H1 (cell line): ENCODE measurements around the gene LOXHD1. TPM values are rescaled to one million over a fixed set of nuclear protein-coding genes. Genes with fewer than 3 reads are reported as not detected.

Source experiments
- CTCF ChIA-PET: fragments of 300-600 bp; sonication (Branson Sonifier 250); formaldehyde crosslinking; loops from one replicate; lab custom pipeline; 2021; ENCODE audit not compliant: partially characterized antibody; lab: Charles Lee
- POLR2A ChIA-PET: fragments of 300-600 bp; sonication (Branson Sonifier 250); formaldehyde crosslinking; loops from one replicate; lab custom pipeline; 2021; ENCODE audit warnings: inconsistent platforms; ENCODE audit not compliant: partially characterized antibody; lab: Charles Lee
- DNase-seq, 2 experiments: peaks; one replicate each; pipeline versions ENCODE4 v3.0.0 to v3.0.0-alpha.2; 2010 to 2022; ENCODE audit warnings: low spot score in 2 of 2, low read depth in 1 of 2, mixed read lengths in 1 of 2
- FAIRE-seq: peaks from 2 replicates; lab custom pipeline; 2011; peaks lifted over from hg19 to GRCh38; lab: Jason Lieb, UNC
- H2AFZ ChIP-seq: 2 replicates; pipeline ENCODE4 v1.8.1; 2012; ENCODE audit warnings: low read length, inconsistent platforms
- H2AK5ac ChIP-seq: 2 replicates; pipeline ENCODE4 v1.6.1; 2013; ENCODE audit warnings: low read depth, low read length
- H2BK120ac ChIP-seq: replicated peaks from 2 replicates; pipeline ENCODE3; 2013; ENCODE audit warnings: low read depth, low read length, inconsistent platforms
- H2BK12ac ChIP-seq: 2 replicates; pipeline ENCODE4 v1.6.1; 2013; ENCODE audit warnings: low read depth, low read length
- H2BK15ac ChIP-seq: 2 replicates; pipeline ENCODE4 v1.6.1; 2013; ENCODE audit warnings: low read length
- H2BK20ac ChIP-seq: 2 replicates; pipeline ENCODE4 v1.6.1; 2013; ENCODE audit warnings: low read length
- H2BK5ac ChIP-seq: 2 replicates; pipeline ENCODE4 v1.6.1; 2013; ENCODE audit warnings: low read depth, low read length
- H3K14ac ChIP-seq: 2 replicates; pipeline ENCODE4 v1.6.1; 2013; ENCODE audit warnings: inconsistent platforms; ENCODE audit not compliant: insufficient read length
- H3K18ac ChIP-seq: 2 replicates; pipeline ENCODE4 v1.6.1; 2013; ENCODE audit warnings: low read length; ENCODE audit errors: extremely low read depth
- H3K23ac ChIP-seq: 2 replicates; pipeline ENCODE4 v1.6.1; 2013; ENCODE audit warnings: inconsistent platforms; ENCODE audit not compliant: insufficient read length
- H3K23me2 ChIP-seq: 2 replicates; pipeline ENCODE4 v1.6.1; 2013; ENCODE audit warnings: low read depth, low read length
- H3K27ac ChIP-seq: 2 replicates; pipeline ENCODE4 v1.6.1; 2011; ENCODE audit warnings: low read depth, low read length, inconsistent platforms
- H3K27me3 ChIP-seq, 4 experiments: replicated peaks in 1 of 4; 1 replicate in 1 of 4; 2 replicates in 3 of 4; pipeline versions ENCODE4 v1.6.1 to v1.8.1; 2011 to 2013; ENCODE audit warnings: low read length in 3 of 4, mild to moderate bottlenecking in 3 of 4, inconsistent platforms in 2 of 4, mixed read lengths in 2 of 4, moderate library complexity in 1 of 4; ENCODE audit not compliant: control insufficient read depth in 3 of 4, insufficient read depth in 3 of 4; ENCODE audit errors: extremely low read depth in 1 of 4
- H3K36me3 ChIP-seq, 4 experiments: 2 replicates each; pipeline versions ENCODE4 v1.6.1 to v1.8.1; 2011 to 2013; ENCODE audit warnings: mild to moderate bottlenecking in 4 of 4, low read length in 3 of 4, moderate library complexity in 2 of 4, control low read depth in 1 of 4, inconsistent platforms in 1 of 4; ENCODE audit not compliant: insufficient read depth in 4 of 4, control insufficient read depth in 2 of 4
- H3K4ac ChIP-seq: replicated peaks from 2 replicates; pipeline ENCODE3; 2013; ENCODE audit warnings: low read length, low read depth, mixed read lengths, inconsistent platforms; ENCODE audit not compliant: insufficient read length
- H3K4me1 ChIP-seq, 4 experiments: replicated peaks in 1 of 4; 1 replicate in 1 of 4; 2 replicates in 3 of 4; pipeline versions ENCODE4 v1.6.1 to v1.8.1; 2011 to 2013; ENCODE audit warnings: low read length in 3 of 4, inconsistent platforms in 2 of 4, mixed read lengths in 1 of 4; ENCODE audit not compliant: insufficient read depth in 4 of 4, control insufficient read depth in 3 of 4
- H3K4me2 ChIP-seq, 2 experiments: 2 replicates each; pipeline versions ENCODE4 v1.6.1 to v1.8.1; 2011 to 2013; ENCODE audit warnings: low read depth in 2 of 2, low read length in 2 of 2, control low read depth in 1 of 2, inconsistent platforms in 1 of 2, mild to moderate bottlenecking in 1 of 2; ENCODE audit not compliant: insufficient read depth in 1 of 2
- H3K4me3 ChIP-seq, 4 experiments: fragments of 200-600, 300-600 bp in 1 of 4; sonication (generic), shearing (Covaris generic), sonication (Bioruptor Twin) in 1 of 4; 2 replicates each; pipeline versions ENCODE4 v1.5.1 to v1.8.1; 2011 to 2016; ENCODE audit warnings: low read length in 4 of 4, low read depth in 3 of 4, control low read depth in 2 of 4, inconsistent platforms in 2 of 4, mild to moderate bottlenecking in 2 of 4, mixed read lengths in 1 of 4, moderate library complexity in 1 of 4; ENCODE audit not compliant: insufficient read depth in 2 of 4; ENCODE audit errors: extremely low read depth in 1 of 4
- H3K56ac ChIP-seq: replicated peaks from 2 replicates; pipeline ENCODE3; 2013; ENCODE audit warnings: low read depth, mild to moderate bottlenecking, mixed read lengths, low read length, inconsistent platforms; ENCODE audit not compliant: insufficient read length
- H3K79me1 ChIP-seq: 2 replicates; pipeline ENCODE4 v1.6.1; 2013; ENCODE audit warnings: low read depth, low read length, control low read depth
- H3K79me2 ChIP-seq, 2 experiments: 2 replicates each; pipeline versions ENCODE4 v1.6.1 to v1.8.1; 2012 to 2013; ENCODE audit warnings: low read length in 2 of 2, mild to moderate bottlenecking in 2 of 2, inconsistent platforms in 1 of 2; ENCODE audit not compliant: insufficient read depth in 2 of 2, control insufficient read depth in 1 of 2
- H3K9ac ChIP-seq, 4 experiments: replicated peaks in 1 of 4; 1 replicate in 1 of 4; 2 replicates in 3 of 4; pipeline versions ENCODE4 v1.6.1 to v1.8.1; 2011 to 2013; ENCODE audit warnings: low read depth in 3 of 4, low read length in 3 of 4, control low read depth in 2 of 4, mild to moderate bottlenecking in 2 of 4, moderate library complexity in 2 of 4, inconsistent platforms in 1 of 4; ENCODE audit errors: extremely low read depth in 1 of 4
- H3K9me3 ChIP-seq, 2 experiments: 2 replicates each; pipeline versions ENCODE4 v1.6.1 to v1.8.1; 2012 to 2013; ENCODE audit warnings: mild to moderate bottlenecking in 2 of 2, moderate library complexity in 2 of 2, control low read depth in 1 of 2, inconsistent platforms in 1 of 2, low read depth in 1 of 2, low read length in 1 of 2, mixed read lengths in 1 of 2; ENCODE audit not compliant: insufficient read depth in 2 of 2
- H4K20me1 ChIP-seq, 2 experiments: replicated peaks in 1 of 2; 2 replicates each; pipeline versions ENCODE3 to v1.8.1; 2011 to 2013; ENCODE audit warnings: inconsistent platforms in 2 of 2, low read length in 2 of 2, mild to moderate bottlenecking in 1 of 2; ENCODE audit not compliant: insufficient read depth in 2 of 2, control insufficient read depth in 1 of 2
- H4K5ac ChIP-seq: 2 replicates; pipeline ENCODE4 v1.6.1; 2013; ENCODE audit warnings: low read length, low read depth, mixed read lengths, inconsistent platforms; ENCODE audit not compliant: insufficient read length
- H4K8ac ChIP-seq: 2 replicates; pipeline ENCODE4 v1.8.0; 2013; ENCODE audit warnings: mild to moderate bottlenecking, moderate library complexity, low read length, inconsistent platforms; ENCODE audit not compliant: insufficient read depth; ENCODE audit errors: extremely low read depth
- H4K91ac ChIP-seq: replicated peaks from 2 replicates; pipeline ENCODE3; 2013; ENCODE audit warnings: low read length, mixed read lengths, inconsistent platforms; ENCODE audit not compliant: insufficient read length
- BRCA1 ChIP-seq: IDR thresholded peaks from 2 replicates; pipeline ENCODE4 v1.6.1; 2012; ENCODE audit warnings: low read depth, low read length, improper control_type of control experiment
- CHD2 ChIP-seq: IDR thresholded peaks from 2 replicates; pipeline ENCODE4 v1.6.1; 2012; ENCODE audit warnings: low read length, improper control_type of control experiment
- GABPA ChIP-seq: IDR thresholded peaks from 2 replicates; pipeline ENCODE4 v1.6.1; 2011; ENCODE audit warnings: mild to moderate bottlenecking, low read length, moderate library complexity, borderline replicate concordance; ENCODE audit not compliant: insufficient read depth
- RBBP5 ChIP-seq: IDR thresholded peaks from 2 replicates; pipeline ENCODE4 v1.7.1; 2012; ENCODE audit warnings: low read depth, mild to moderate bottlenecking, inconsistent platforms, low read length, moderate library complexity, borderline replicate concordance
- SP4 ChIP-seq: IDR thresholded peaks from 2 replicates; pipeline ENCODE4 v1.6.1; 2012; ENCODE audit warnings: low read length, inconsistent platforms
- WGBS, 2 experiments: shearing (Covaris generic) in 1 of 2; methylation state at CpG; one replicate each; pipeline versions ENCODE4 v1.1.6 to v1.1.7; 2013 to 2015; ENCODE audit warnings: low lambda C conversion rate in 2 of 2, mixed read lengths in 2 of 2, inconsistent platforms in 1 of 2, low coverage in 1 of 2, missing lambda C conversion rate in 1 of 2; ENCODE audit not compliant: insufficient replicate concordance in 2 of 2, insufficient coverage in 1 of 2, insufficient read length in 1 of 2; ENCODE audit errors: extremely low coverage in 1 of 2, missing lambda C conversion rate in 1 of 2; 5-methylcytosine and 5-hydroxymethylcytosine counted together
- polyA plus RNA-seq, 7 experiments: library from polyadenylated mRNA; depleted of rRNA in 3 of 7; stranded (reverse) in 5 of 7; unstranded in 2 of 7; fragments of >200 nt in 5 of 7; fragments of 200-250 nt in 2 of 7; gene quantifications; 1 replicate in 5 of 7; 2 replicates in 1 of 7; 4 replicates in 1 of 7; pipeline versions ENCODE4 v1.2.1 to v1.2.3, GENCODE V29; 2011 to 2013; ENCODE audit warnings: missing spikeins in 2 of 7, mixed read lengths in 2 of 7
- total RNA-seq: library from RNA; stranded (reverse); fragmentation: NEBNext Ultra II Directional; extraction: Animal tissue kit (Norgen Biotek cat#: 25700); gene quantifications from 2 replicates; pipeline ENCODE4 v1.2.1, GENCODE V29; 2021
- TF ChIP-seq, protein P1 (sequence below), 3 experiments: IDR thresholded peaks; 1 replicate in 2 of 3; 2 replicates in 1 of 3; pipeline versions ENCODE4 v1.5.1 to v1.6.1; 2011; ENCODE audit warnings: low read length in 3 of 3, mild to moderate bottlenecking in 3 of 3, inconsistent platforms in 2 of 3, low read depth in 1 of 3, moderate library complexity in 1 of 3; ENCODE audit not compliant: insufficient read depth in 1 of 3; ENCODE audit errors: control extremely low read depth in 1 of 3

LOXHD1 gene
- total and polyA plus RNA-seq, 2 of the 8 experiments (the other 6 are each of a cell fraction or from before 2014, with no cell fraction given) = 0.02 TPM; not detected in 1

DNA sequence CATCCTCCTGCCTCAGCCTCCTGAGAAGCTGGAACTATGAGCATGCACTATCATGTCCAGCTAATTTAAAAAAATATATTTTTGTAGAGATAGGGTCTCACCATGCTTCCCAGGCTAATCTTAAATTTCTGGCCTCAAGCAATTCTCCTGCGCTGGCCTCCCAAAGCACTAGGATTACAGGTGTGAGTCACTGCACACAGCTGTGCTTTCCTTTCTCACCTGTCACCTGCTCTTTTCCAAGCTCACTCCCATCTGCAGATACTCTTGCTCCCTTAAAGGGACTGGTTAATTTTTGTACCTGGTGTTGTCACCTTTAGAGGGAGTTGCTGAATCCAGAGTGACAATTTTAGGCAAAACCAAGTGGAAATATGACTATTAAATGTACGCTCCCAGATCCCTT, 178.2 kb downstream of the LOXHD1 start:
- FAIRE-seq (no peak), DNase-seq (no peak)
- no peak overlapping the region for H3K14ac ChIP-seq
- H3K4me2 ChIP-seq = no peak overlapping the region
- no peaks in the 10 kb centered on the region for H3K9me3 ChIP-seq
- WGBS, 2 experiments = 98% methylated on average over 2 of the region's 2 CpGs; no CpG with 5 or more reads in 1 of the 2 experiments
- no peak for TF ChIP-seq GABPA
- no peak for TF ChIP-seq SP4
- TF ChIP-seq RBBP5 = no peak
- TF ChIP-seq CHD2 = no peak
- TF ChIP-seq BRCA1 = no peak
- TF ChIP-seq, protein P1, sequence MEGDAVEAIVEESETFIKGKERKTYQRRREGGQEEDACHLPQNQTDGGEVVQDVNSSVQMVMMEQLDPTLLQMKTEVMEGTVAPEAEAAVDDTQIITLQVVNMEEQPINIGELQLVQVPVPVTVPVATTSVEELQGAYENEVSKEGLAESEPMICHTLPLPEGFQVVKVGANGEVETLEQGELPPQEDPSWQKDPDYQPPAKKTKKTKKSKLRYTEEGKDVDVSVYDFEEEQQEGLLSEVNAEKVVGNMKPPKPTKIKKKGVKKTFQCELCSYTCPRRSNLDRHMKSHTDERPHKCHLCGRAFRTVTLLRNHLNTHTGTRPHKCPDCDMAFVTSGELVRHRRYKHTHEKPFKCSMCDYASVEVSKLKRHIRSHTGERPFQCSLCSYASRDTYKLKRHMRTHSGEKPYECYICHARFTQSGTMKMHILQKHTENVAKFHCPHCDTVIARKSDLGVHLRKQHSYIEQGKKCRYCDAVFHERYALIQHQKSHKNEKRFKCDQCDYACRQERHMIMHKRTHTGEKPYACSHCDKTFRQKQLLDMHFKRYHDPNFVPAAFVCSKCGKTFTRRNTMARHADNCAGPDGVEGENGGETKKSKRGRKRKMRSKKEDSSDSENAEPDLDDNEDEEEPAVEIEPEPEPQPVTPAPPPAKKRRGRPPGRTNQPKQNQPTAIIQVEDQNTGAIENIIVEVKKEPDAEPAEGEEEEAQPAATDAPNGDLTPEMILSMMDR (IDR thresholded peaks at IDR 0.05; ENCODE audit: control extremely low read depth in 1 of 3, insufficient read depth in 1 of 3, low read depth in 1 of 3, low read length in 3 of 3) = no peak
- ChIA-PET POLR2A (no interaction called here), CTCF (interaction anchor here (0.8 to 8.3 kb wide), 13 partner anchors 9 to 196 kb away, joined by 3 to 136 read pairs (median 4); no protein-coding TSS in a partner anchor)
- no peak overlapping the region for H2BK120ac ChIP-seq
- no peak overlapping the region for H3K4ac ChIP-seq
- no peaks in the 10 kb centered on the region for H3K79me2 ChIP-seq
- no peak overlapping the region for H3K23ac ChIP-seq
- no peaks in the 10 kb centered on the region; the same call in none of the 2 replicates for H3K23me2 ChIP-seq
- H3K27me3 ChIP-seq = peaks cover 0 to 2% (median 0%) of the 10 kb centered on the region in 4 experiments; a peak in 1 of 7 replicates
- H4K5ac ChIP-seq = no peak overlapping the region
- no peak overlapping the region for H3K4me3 ChIP-seq
- H3K4me1 ChIP-seq = peaks cover 3 to 7% (median 4%) of the 10 kb centered on the region in 4 experiments
- H4K91ac ChIP-seq = no peak overlapping the region
- no peak overlapping the region for H3K56ac ChIP-seq
- H2AFZ ChIP-seq = no peak overlapping the region
- H3K36me3 ChIP-seq = no peaks in the 10 kb centered on the region
- no peak overlapping the region for H2BK5ac ChIP-seq
- H2AK5ac ChIP-seq = no peak overlapping the region; the same call in 1 of the 2 replicates
- H2BK20ac ChIP-seq = no peak overlapping the region
- no peak overlapping the region for H3K27ac ChIP-seq
- no peak overlapping the region for H2BK15ac ChIP-seq
- peaks cover 2% of the 10 kb centered on the region; the same call in 1 of the 2 replicates for H3K79me1 ChIP-seq
- H4K20me1 ChIP-seq = peaks cover 0 to 3% of the 10 kb centered on the region in 2 experiments
- H3K18ac ChIP-seq = no peak overlapping the region
- no peak overlapping the region for H4K8ac ChIP-seq
- no peak overlapping the region for H3K9ac ChIP-seq
- H2BK12ac ChIP-seq = no peak overlapping the region
